BJ (cell line): ENCODE data around the gene WDFY2. TPM values are rescaled to one million over a fixed set of nuclear protein-coding genes. Genes with fewer than 3 reads are reported as not detected.
"Not testable (repeated sequence)": the region's sequence is repeated elsewhere in the genome, so short reads cannot be mapped to it uniquely, and the experiment has no call there.

Experiments
- CTCF ChIA-PET: fragments of 350-600 bp; formaldehyde crosslinking; extraction: SDS; loops from one replicate; lab custom pipeline; 2021; ENCODE audit warnings: antibody characterized with exemption, inconsistent platforms; lab: Yijun Ruan, JAX
- POLR2A ChIA-PET: fragments of 300-600 bp; sonication (Branson Sonifier 250); formaldehyde crosslinking; extraction: SDS; loops from one replicate; lab custom pipeline; 2021; ENCODE audit warnings: antibody characterized with exemption; lab: Charles Lee
- DNase-seq: peaks from one replicate; pipeline ENCODE4 v3.0.0-alpha.2; 2011; ENCODE audit warnings: low read depth
- H3K27me3 ChIP-seq: 2 replicates; pipeline ENCODE4 v1.6.0; 2011; ENCODE audit warnings: low read length; ENCODE audit not compliant: control insufficient read depth, insufficient read depth
- H3K36me3 ChIP-seq: 2 replicates; pipeline ENCODE4 v1.5.1; 2011; ENCODE audit warnings: low read length; ENCODE audit not compliant: control insufficient read depth, insufficient read depth
- H3K4me3 ChIP-seq: 2 replicates; pipeline ENCODE4 v1.5.1; 2011; ENCODE audit warnings: low read depth, mild to moderate bottlenecking, control low read depth, low read length
- polyA plus RNA-seq: library from polyadenylated mRNA; depleted of rRNA; stranded (reverse); fragments of >200 nt; gene quantifications from 2 replicates; pipeline ENCODE4 v1.2.3, GENCODE V29; 2011
- TF ChIP-seq, protein P1 (sequence below): IDR thresholded peaks from 2 replicates; pipeline ENCODE4 v1.5.1; 2011; ENCODE audit warnings: low read depth, mild to moderate bottlenecking, control low read depth, inconsistent platforms, low read length, moderate library complexity; ENCODE audit not compliant: insufficient read depth

WDFY2 gene
- polyA plus RNA-seq, 1 experiment = 4.3 TPM

DNA sequence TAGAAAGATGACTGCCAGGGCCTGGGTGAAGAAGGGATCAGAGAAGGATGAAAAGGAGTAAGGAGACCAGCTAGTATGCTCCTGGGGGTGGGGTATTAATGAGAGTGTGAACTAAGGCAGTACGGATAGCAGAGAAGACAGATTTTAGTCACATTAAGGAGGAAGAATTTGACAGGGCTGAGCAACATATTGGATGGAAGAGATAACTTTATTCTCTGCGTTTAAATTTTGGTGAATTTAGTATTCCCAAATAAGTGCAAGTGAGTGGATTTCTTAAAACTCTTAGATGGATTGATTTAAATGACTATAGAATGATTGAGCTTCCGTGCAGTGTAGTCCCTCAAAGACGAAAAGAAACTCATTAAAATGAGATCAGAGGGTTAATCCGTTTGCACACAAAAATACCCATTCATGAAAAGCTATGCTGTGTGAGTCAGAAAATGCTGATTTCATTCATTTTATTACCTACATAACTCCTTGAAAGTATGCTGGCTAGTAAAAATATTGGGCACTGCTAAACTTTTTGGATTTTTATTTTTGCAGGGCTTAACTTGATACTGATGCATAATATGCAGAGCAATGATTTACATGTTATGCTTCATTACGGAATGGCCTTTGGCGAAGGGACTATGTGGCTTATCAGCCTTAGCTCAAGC lies 54.1 kb downstream of the WDFY2 start:
- ChIA-PET CTCF (no interaction called here), POLR2A (no interaction called here)
- H3K4me3 ChIP-seq = no peak overlapping the region
- no peak for DNase-seq
- no peaks in the 10 kb centered on the region for H3K36me3 ChIP-seq
- H3K27me3 ChIP-seq = no peaks in the 10 kb centered on the region
- TF ChIP-seq, protein P1, sequence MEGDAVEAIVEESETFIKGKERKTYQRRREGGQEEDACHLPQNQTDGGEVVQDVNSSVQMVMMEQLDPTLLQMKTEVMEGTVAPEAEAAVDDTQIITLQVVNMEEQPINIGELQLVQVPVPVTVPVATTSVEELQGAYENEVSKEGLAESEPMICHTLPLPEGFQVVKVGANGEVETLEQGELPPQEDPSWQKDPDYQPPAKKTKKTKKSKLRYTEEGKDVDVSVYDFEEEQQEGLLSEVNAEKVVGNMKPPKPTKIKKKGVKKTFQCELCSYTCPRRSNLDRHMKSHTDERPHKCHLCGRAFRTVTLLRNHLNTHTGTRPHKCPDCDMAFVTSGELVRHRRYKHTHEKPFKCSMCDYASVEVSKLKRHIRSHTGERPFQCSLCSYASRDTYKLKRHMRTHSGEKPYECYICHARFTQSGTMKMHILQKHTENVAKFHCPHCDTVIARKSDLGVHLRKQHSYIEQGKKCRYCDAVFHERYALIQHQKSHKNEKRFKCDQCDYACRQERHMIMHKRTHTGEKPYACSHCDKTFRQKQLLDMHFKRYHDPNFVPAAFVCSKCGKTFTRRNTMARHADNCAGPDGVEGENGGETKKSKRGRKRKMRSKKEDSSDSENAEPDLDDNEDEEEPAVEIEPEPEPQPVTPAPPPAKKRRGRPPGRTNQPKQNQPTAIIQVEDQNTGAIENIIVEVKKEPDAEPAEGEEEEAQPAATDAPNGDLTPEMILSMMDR = no peak

DNA sequence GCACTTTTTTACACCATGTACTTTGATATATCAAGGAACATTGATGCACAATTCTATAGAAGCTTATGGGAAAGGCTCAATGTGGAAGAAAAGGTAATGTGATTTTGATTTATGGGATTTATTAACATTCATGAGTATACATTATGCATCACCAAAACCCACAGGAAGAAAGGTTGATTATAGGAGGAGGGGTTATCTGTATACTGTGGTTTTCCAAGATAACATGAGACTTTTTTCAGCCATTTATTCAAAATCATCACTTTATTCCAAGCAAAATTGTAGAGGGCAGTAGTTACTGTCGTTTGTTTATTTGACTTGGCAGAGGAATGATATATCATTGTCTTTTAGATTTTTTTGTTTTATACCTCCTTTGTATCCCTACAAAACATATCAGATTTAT lies 54.9 kb downstream of the WDFY2 start:
- ChIA-PET CTCF (no interaction called here), POLR2A (interaction anchor here (1.1 kb wide), 1 partner anchor 186 kb away, joined by 3 read pairs; no protein-coding TSS in a partner anchor)
- H3K36me3 ChIP-seq = no peaks in the 10 kb centered on the region
- no peak for DNase-seq
- no peak overlapping the region for H3K4me3 ChIP-seq
- no peaks in the 10 kb centered on the region for H3K27me3 ChIP-seq
- TF ChIP-seq, protein P1 = no peak

DNA sequence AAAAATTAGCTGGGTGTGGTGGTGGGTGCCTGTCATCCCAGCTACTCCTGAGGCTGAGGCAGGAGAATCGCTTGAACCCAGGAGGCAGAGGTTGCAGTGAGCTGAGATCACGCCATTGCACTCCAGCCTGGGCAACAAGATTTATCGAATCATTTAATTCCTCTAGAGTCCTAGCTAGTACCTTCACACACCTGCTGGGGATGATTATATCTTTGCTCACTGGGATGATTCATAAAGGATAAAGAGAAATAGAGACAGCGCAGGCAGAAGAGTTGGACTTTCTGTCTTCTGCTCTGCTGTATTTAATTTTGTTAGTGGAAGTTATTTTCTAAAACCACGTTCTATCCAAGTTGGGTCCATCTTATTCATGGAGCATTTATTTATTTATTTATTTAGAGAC lies 56.4 kb downstream of the WDFY2 start:
- H3K36me3 ChIP-seq, H3K27me3 ChIP-seq, H3K4me3 ChIP-seq, POLR2A ChIA-PET, CTCF ChIA-PET, DNase-seq: not testable (repeated sequence)

DNA sequence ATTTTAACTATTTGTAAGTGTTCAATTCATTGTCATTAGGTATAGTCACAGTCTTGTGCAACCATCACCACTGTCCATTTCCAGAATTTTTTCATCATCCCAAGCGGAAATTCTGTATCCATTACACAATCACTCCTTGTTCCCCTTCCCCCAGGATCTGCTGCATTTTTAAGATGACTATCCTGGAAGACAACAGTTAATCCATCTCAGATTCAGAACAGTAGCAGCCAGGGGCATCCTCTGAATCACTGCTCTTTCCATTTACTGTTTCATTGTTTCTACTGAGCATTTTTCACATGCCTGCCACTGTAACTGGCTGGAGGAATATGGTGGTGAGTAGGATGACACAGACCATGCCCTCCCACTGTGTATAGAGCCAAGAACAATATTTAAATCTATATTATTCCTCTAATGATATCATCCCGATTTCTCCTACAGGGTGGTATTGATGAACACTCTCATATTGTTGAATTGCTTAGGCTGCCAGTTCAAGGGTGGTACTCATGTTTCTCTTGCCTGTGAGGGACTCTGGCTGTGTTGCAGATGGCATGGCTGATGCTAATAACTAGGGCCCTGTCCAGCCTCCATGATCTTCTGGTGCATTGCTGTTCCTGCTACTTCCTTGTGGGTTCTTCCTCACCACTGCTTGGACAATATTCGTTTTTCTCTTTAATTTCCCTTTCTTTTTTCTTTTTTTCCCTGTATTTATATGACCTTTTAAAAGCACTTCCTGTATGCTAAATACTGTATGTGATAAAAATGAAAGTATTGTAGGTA lies 59.0 kb downstream of the WDFY2 start:
- CTCF ChIA-PET = no interaction called here
- Histone ChIP-seq H3K27me3 (no peaks in the 10 kb centered on the region), H3K36me3 (no peaks in the 10 kb centered on the region), H3K4me3 (no peak overlapping the region)
- TF ChIP-seq, protein P1 = no peak
- POLR2A ChIA-PET = interaction anchor here (0.5 to 0.6 kb wide), 3 partner anchors 12 to 203 kb away, joined by 5 to 25 read pairs (median 5); partner anchors contain the start of gene INTS6
- DNase-seq = peak; percentile 85

DNA sequence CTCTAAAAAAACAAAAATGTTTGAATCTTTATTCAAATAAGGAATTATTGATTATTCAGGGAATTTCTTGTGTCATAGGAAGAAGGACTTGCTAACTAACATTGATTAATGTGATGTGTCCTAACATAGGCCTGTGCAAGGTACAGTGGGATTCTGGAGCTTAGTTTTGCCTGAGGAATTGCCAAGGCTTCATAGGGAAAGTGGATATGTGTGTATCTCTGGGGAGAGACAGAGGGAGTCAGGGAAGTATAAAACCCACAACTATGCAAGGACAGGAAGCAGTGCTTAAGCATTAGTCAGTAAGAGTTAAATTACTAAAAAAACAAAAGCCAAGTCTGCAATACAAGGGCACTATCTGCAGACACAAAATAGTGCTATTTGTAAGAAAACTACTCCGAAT lies 59.6 kb downstream of the WDFY2 start:
- no peak overlapping the region for H3K4me3 ChIP-seq
- ChIA-PET POLR2A (interaction anchor here (0.5 to 0.6 kb wide), 3 partner anchors 13 to 204 kb away, joined by 5 to 25 read pairs (median 5); partner anchors contain the start of gene INTS6), CTCF (no interaction called here)
- DNase-seq = peak; percentile 64
- TF ChIP-seq, protein P1 = no peak
- H3K36me3 ChIP-seq = no peaks in the 10 kb centered on the region
- H3K27me3 ChIP-seq = no peaks in the 10 kb centered on the region
